HFF-Myc (cell line): Measurements from ENCODE around the gene UST.
A peak's percentile ranks its signal among the peaks of the same experiment; 100 is the strongest.

Experiments used
- DNase-seq: peaks from one replicate; pipeline ENCODE4 v3.0.0-alpha.2; 2011; ENCODE audit warnings: low read depth; ENCODE audit errors: extremely low read depth
- H3K4me3 ChIP-seq: replicated peaks from 2 replicates; pipeline ENCODE4 v1.5.1; 2011; ENCODE audit warnings: low read depth, mild to moderate bottlenecking, control low read depth, low read length
- TF ChIP-seq, protein P1 (sequence below): IDR thresholded peaks from 2 replicates; pipeline ENCODE4 v1.5.1; 2012; ENCODE audit warnings: mild to moderate bottlenecking, low read depth, low read length, control low read depth; ENCODE audit errors: missing control alignments

UST gene

GRCh38 chr6:149006671-149007070 lies 259.8 kb downstream of the UST start:
- no peak for DNase-seq
- TF ChIP-seq, protein P1, sequence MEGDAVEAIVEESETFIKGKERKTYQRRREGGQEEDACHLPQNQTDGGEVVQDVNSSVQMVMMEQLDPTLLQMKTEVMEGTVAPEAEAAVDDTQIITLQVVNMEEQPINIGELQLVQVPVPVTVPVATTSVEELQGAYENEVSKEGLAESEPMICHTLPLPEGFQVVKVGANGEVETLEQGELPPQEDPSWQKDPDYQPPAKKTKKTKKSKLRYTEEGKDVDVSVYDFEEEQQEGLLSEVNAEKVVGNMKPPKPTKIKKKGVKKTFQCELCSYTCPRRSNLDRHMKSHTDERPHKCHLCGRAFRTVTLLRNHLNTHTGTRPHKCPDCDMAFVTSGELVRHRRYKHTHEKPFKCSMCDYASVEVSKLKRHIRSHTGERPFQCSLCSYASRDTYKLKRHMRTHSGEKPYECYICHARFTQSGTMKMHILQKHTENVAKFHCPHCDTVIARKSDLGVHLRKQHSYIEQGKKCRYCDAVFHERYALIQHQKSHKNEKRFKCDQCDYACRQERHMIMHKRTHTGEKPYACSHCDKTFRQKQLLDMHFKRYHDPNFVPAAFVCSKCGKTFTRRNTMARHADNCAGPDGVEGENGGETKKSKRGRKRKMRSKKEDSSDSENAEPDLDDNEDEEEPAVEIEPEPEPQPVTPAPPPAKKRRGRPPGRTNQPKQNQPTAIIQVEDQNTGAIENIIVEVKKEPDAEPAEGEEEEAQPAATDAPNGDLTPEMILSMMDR, result no peak
- H3K4me3 ChIP-seq, result no peak overlapping the region

DNA sequence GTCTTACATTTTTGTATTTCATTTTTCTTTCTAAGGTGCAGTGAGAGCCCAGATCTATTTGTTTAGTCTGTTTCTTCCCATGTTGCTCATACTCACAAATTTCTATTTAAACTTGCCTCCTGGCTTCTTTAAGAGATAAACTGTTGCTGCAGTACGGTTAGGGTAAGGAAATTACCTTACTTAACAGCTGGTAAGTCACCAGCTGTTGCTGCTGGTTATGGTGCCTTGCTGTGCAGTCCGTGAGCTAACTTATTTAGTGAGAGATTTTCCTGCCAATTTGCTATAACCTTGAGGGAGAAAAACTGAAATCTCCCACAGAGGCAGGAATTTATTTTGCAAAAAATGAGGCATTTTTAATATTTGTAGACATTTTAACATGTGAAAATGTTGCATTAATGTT lies 261.0 kb downstream of the UST start:
- H3K4me3 ChIP-seq, result no peak overlapping the region
- TF ChIP-seq, protein P1, result no peak
- DNase-seq, result no peak

- DNase-seq, result no peak
- TF ChIP-seq, protein P1, result no peak
- no peak overlapping the region for H3K4me3 ChIP-seq
These were observed 261.9 kb downstream of the UST start for GRCh38 chr6:149008741-149009140.

DNA sequence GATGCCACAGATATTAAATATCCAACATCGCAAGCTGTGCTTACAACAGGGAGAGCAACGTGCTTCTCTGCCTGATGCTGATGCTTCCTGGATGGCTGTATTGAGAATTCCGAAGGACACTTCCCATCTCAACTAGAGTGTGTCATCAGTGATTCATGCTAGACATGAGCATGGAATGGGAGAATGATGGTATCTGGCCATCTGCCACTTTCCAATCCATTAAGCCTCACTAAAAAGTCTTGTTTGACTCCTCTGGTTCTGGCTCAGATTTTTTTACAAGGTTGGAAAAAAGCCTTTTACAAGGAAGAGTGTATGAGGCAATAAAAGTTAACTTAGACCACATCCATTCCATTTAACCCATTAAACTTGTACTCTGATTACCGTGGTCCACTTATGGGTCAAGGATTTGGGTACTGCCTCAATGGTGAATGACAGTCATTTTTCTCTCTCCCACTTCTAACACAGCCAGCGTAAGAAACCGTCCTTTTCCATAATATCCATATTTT lies 265.3 kb downstream of the UST start:
- TF ChIP-seq, protein P1, result no peak
- peak; percentile 100 for DNase-seq
- no peak overlapping the region for H3K4me3 ChIP-seq

- TF ChIP-seq, protein P1, result no peak
- no peak for DNase-seq
- no peak overlapping the region for H3K4me3 ChIP-seq
These were observed 266.9 kb downstream of the UST start for GRCh38 chr6:149013586-149014344.

GRCh38 chr6:149014631-149015534 lies 268.1 kb downstream of the UST start:
- TF ChIP-seq, protein P1, result no peak
- DNase-seq, result no peak
- no peak overlapping the region for H3K4me3 ChIP-seq
